Gastroesophageal sphincter (tissue), 4 donors: Measurements from ENCODE around the gene MCRIP2. TPM values are rescaled to one million over a fixed set of nuclear protein-coding genes. Genes with fewer than 3 reads are reported as not detected.
A peak's percentile ranks its signal among the peaks of the same experiment; 100 is the strongest.

Experiments
- ATAC-seq: fragments of 150-250 bp; one replicate; pipeline ENCODE4 v1.9.1; 2016; ENCODE audit warnings: mild to moderate bottlenecking, moderate library complexity
- H3K27ac ChIP-seq, 4 donors: fragments of 200-600 bp; sonication (generic) in 3 of 4; 1 replicate in 3 of 4; 2 replicates in 1 of 4; pipeline ENCODE4 v1.5.1; 2016 to 2019
- H3K27me3 ChIP-seq: fragments of 200-600 bp; sonication (generic); one replicate; pipeline ENCODE4 v1.5.1; 2019
- H3K36me3 ChIP-seq, 2 donors: fragments of 200-600 bp; sonication (generic); one replicate each; pipeline ENCODE4 v1.5.1; 2019; ENCODE audit warnings: control low read depth in 1 of 2
- H3K4me1 ChIP-seq, 3 donors: fragments of 200-600 bp; sonication (generic); 1 replicate in 2 of 3; 2 replicates in 1 of 3; pipeline ENCODE4 v1.5.1; 2016 to 2019; ENCODE audit warnings: control low read depth in 2 of 3
- H3K4me3 ChIP-seq, 2 donors: fragments of 200-600 bp; sonication (generic); one replicate each; pipeline ENCODE4 v1.5.1; 2019; ENCODE audit warnings: mild to moderate bottlenecking in 1 of 2, moderate library complexity in 1 of 2
- H3K9me3 ChIP-seq, 3 donors: fragments of 200-600 bp; sonication (generic); one replicate each; pipeline ENCODE4 v1.5.1; 2017 to 2019; ENCODE audit warnings: control low read depth in 2 of 3
- CTCF ChIP-seq, 4 experiments: fragments of 200-600 bp in 2 of 4; fragments of 450-650 bp in 2 of 4; sonication (generic) in 1 of 4; IDR thresholded peaks; one replicate each; pipeline ENCODE4 v1.5.1; 2017 to 2019; ENCODE audit warnings: antibody characterized with exemption in 4 of 4, mild to moderate bottlenecking in 2 of 4, moderate library complexity in 2 of 4
- EP300 ChIP-seq: sonication (generic); formaldehyde crosslinking; IDR thresholded peaks from one replicate; pipeline ENCODE4 v1.6.1; 2017; ENCODE audit warnings: antibody characterized with exemption, mild to moderate bottlenecking
- POLR2A ChIP-seq, 2 donors: fragments of 450-650 bp; IDR thresholded peaks; one replicate each; pipeline ENCODE4 v1.6.1; 2017; ENCODE audit warnings: antibody characterized with exemption in 2 of 2, mild to moderate bottlenecking in 2 of 2, moderate library complexity in 1 of 2
- POLR2AphosphoS5 ChIP-seq: sonication (generic); formaldehyde crosslinking; IDR thresholded peaks from one replicate; pipeline ENCODE4 v1.6.1; 2017; ENCODE audit warnings: antibody characterized with exemption
- WGBS, 2 donors: methylation state at CpG; one replicate each; pipeline ENCODE4 v1.1.5; 2018; ENCODE audit warnings: low coverage in 1 of 2; 5-methylcytosine and 5-hydroxymethylcytosine counted together
- total RNA-seq, 4 donors: library from RNA; depleted of rRNA; stranded (reverse); fragments of >200 nt; gene quantifications; one replicate each; pipeline ENCODE4 v1.1.0, GENCODE V29; 2016

MCRIP2 gene
- total RNA-seq, 4 donors from 2014 or later, result 25.4 to 70.0 (median 51.9) TPM

GRCh38 chr16:694863-695354 is 53.3 kb downstream of the MCRIP2 start:
- Histone ChIP-seq H3K4me3 (peak overlapping the region in 1 of 2 donors; percentile 19), H3K4me1 (peaks cover 0 to 38% (median 15%) of the 10 kb centered on the region in 3 donors), H3K9me3 (no peaks in the 10 kb centered on the region), H3K27me3 (peaks cover 83% of the 10 kb centered on the region), H3K27ac (no peak overlapping the region), H3K36me3 (no peaks in the 10 kb centered on the region)
- no CpG with 5 or more reads among the region's 37 CpGs for WGBS, 2 donors
- TF ChIP-seq EP300 (no peak), POLR2AphosphoS5 (no peak), CTCF (IDR thresholded peaks at IDR 0.05) (no peak), POLR2A (IDR thresholded peaks at IDR 0.05) (no peak)
- no peak for ATAC-seq

- no peak for ATAC-seq
- Histone ChIP-seq H3K36me3 (no peaks in the 10 kb centered on the region), H3K4me3 (peak overlapping the region in 1 of 2 donors; percentile 29), H3K27me3 (peaks cover 89% of the 10 kb centered on the region), H3K9me3 (no peaks in the 10 kb centered on the region), H3K27ac (no peak overlapping the region), H3K4me1 (peaks cover 0 to 40% (median 13%) of the 10 kb centered on the region in 3 donors)
- TF ChIP-seq CTCF (IDR thresholded peaks at IDR 0.05) (no peak), POLR2AphosphoS5 (no peak), EP300 (no peak), POLR2A (IDR thresholded peaks at IDR 0.05) (no peak)
- no CpG with 5 or more reads among the region's 71 CpGs for WGBS, 2 donors
Measured at GRCh38 chr16:695355-696089, 53.9 kb downstream of the MCRIP2 start.

Other genes with a start within 250 kb of the MCRIP2 start
- 100 to 1,000 TPM in 3 of 4 donors, 10 to 100 TPM in 1; 61.1 to 169 (median 136) TPM for gene NME4, start 244.6 kb upstream of the MCRIP2 start, total RNA-seq
- gene DECR2, start 239.9 kb upstream of the MCRIP2 start, total RNA-seq, result 10 to 100 TPM; 11.7 to 25.4 (median 19.9) TPM
- 10 to 100 TPM; 47.4 to 88.9 (median 58.6) TPM for gene RAB11FIP3, start 216.2 kb upstream of the MCRIP2 start, total RNA-seq
- gene CAPN15, start 114.1 kb upstream of the MCRIP2 start, total RNA-seq, result 10 to 100 TPM; 21.8 to 42.7 (median 29.2) TPM
- gene PRR35, start 81.4 kb upstream of the MCRIP2 start, total RNA-seq, result not detected
- gene NHLRC4, start 74.8 kb upstream of the MCRIP2 start, total RNA-seq, result 1 to 10 TPM in 2 of 4 donors, under 1 TPM in 2; 0.47 to 2.9 (median 0.87) TPM
- gene PIGQ, start 71.9 kb upstream of the MCRIP2 start, total RNA-seq, result 10 to 100 TPM; 30.4 to 42.4 (median 36.8) TPM
- 10 to 100 TPM; 17.7 to 28.3 (median 22.1) TPM for gene RAB40C, start 51.8 kb upstream of the MCRIP2 start, total RNA-seq
- gene WFIKKN1, start 10.8 kb upstream of the MCRIP2 start, total RNA-seq, result under 1 TPM in 3 of 4 donors, not detected in 1; 0.17 to 0.93 (median 0.35) TPM
- gene METTL26, start 5.5 kb upstream of the MCRIP2 start, total RNA-seq, result 100 to 1,000 TPM in 3 of 4 donors, 10 to 100 TPM in 1; 94.8 to 146 (median 112) TPM
- 10 to 100 TPM in 3 of 4 donors, 1 to 10 TPM in 1; 8.5 to 21.2 (median 16.8) TPM for gene WDR90, start 7.5 kb downstream of the MCRIP2 start, total RNA-seq
- 10 to 100 TPM; 50.2 to 64.0 (median 55.0) TPM for gene RHOT2, start 26.3 kb downstream of the MCRIP2 start, total RNA-seq
- gene RHBDL1, start 33.8 kb downstream of the MCRIP2 start, total RNA-seq, result 1 to 10 TPM in 3 of 4 donors, not detected in 1; 1.1 to 1.5 (median 1.3) TPM
- 100 to 1,000 TPM; 161 to 212 (median 179) TPM for gene STUB1, start 38.6 kb downstream of the MCRIP2 start, total RNA-seq
- 100 to 1,000 TPM in 1 of 4 donors, 10 to 100 TPM in 3; 70.2 to 109 (median 90.5) TPM for gene JMJD8, start 42.5 kb downstream of the MCRIP2 start, total RNA-seq
- gene WDR24, start 48.6 kb downstream of the MCRIP2 start, total RNA-seq, result 10 to 100 TPM in 1 of 4 donors, 1 to 10 TPM in 3; 8.1 to 16.7 (median 9.6) TPM
- gene FBXL16, start 64.0 kb downstream of the MCRIP2 start, total RNA-seq, result 1 to 10 TPM in 1 of 4 donors, under 1 TPM in 3; 0.27 to 1.4 (median 0.35) TPM
- gene METRN, start 73.3 kb downstream of the MCRIP2 start, total RNA-seq, result 10 to 100 TPM; 22.6 to 77.7 (median 63.8) TPM
- 10 to 100 TPM; 23.5 to 46.2 (median 31.0) TPM for gene ANTKMT, start 79.3 kb downstream of the MCRIP2 start, total RNA-seq
- under 1 TPM in 1 of 4 donors, not detected in 3; 0.13 TPM for gene CCDC78, start 84.6 kb downstream of the MCRIP2 start, total RNA-seq
- 1 to 10 TPM; 1.1 to 4.8 (median 2.8) TPM for gene HAGHL, start 85.3 kb downstream of the MCRIP2 start, total RNA-seq
- gene CIAO3, start 99.2 kb downstream of the MCRIP2 start, total RNA-seq, result 10 to 100 TPM; 18.5 to 46.7 (median 25.6) TPM
- gene MSLN, start 118.9 kb downstream of the MCRIP2 start, total RNA-seq, result 1 to 10 TPM in 1 of 4 donors, under 1 TPM in 1, not detected in 2; 0.73 to 7.2 TPM
- 10 to 100 TPM; 13.4 to 25.8 (median 22.1) TPM for gene RPUSD1, start 146.6 kb downstream of the MCRIP2 start, total RNA-seq
- gene CHTF18, start 146.8 kb downstream of the MCRIP2 start, total RNA-seq, result 10 to 100 TPM in 2 of 4 donors, 1 to 10 TPM in 2; 4.6 to 10.9 (median 8.3) TPM
- not detected for gene GNG13, start 158.9 kb downstream of the MCRIP2 start, total RNA-seq